K562 (cell line): Measurements from ENCODE around the gene PLXNA3. TPM values are rescaled to one million over a fixed set of nuclear protein-coding genes. Genes with fewer than 3 reads are reported as not detected.
A peak's percentile ranks its signal among the peaks of the same experiment; 100 is the strongest.

Source experiments
- ATAC-seq: fragments of 200-7000 bp; cut with Tn5 transposase; 3 replicates; pipeline ENCODE4 v1.9.1; 2020; ENCODE audit warnings: moderate library complexity
- BruUV-seq: library from RNA; stranded (reverse); fragments of 400-500 nt; replicated peaks from 2 replicates; lab custom pipeline; 2021; lab: Mats Ljungman, UMichigan
- CTCF ChIA-PET: fragments of 300-600 bp; formaldehyde crosslinking; extraction: SDS; loops from one replicate; lab custom pipeline; 2021; ENCODE audit warnings: low intra/inter-chr PET ratio; lab: Yijun Ruan, JAX
- POLR2A ChIA-PET: fragments of 300-600, 350-650 bp; sonication (Branson Sonifier 250); formaldehyde crosslinking; extraction: SDS; loops from one replicate; lab custom pipeline; 2021; ENCODE audit warnings: antibody characterized with exemption, inconsistent platforms; lab: Yijun Ruan, JAX
- DNase-seq, 4 experiments: peaks; one replicate each; pipeline versions ENCODE4 v3.0.0 to v3.0.0-alpha.2; 2011 to 2018; ENCODE audit warnings: low spot score in 3 of 4, mixed read lengths in 3 of 4; ENCODE audit errors: extremely low read depth in 1 of 4
- FAIRE-seq: peaks from 2 replicates; lab custom pipeline; 2011; peaks lifted over from hg19 to GRCh38; lab: Jason Lieb, UNC
- H2AFZ ChIP-seq: 2 replicates; pipeline ENCODE4 v1.6.0; 2011; ENCODE audit warnings: low read depth, low read length, control low read depth, inconsistent platforms
- H3K27ac ChIP-seq: fragments of 200-600 bp; 3 replicates; pipeline ENCODE4 v1.8.0; 2011; ENCODE audit warnings: low read depth, mild to moderate bottlenecking, control low read depth, inconsistent platforms, low read length, moderate library complexity, mixed read lengths; ENCODE audit errors: extremely low read depth
- H3K27me3 ChIP-seq, 2 experiments: fragments of 300-600 bp in 1 of 2; 2 replicates in 1 of 2; 3 replicates in 1 of 2; pipeline versions ENCODE4 v1.6.0 to v1.8.0; 2011; ENCODE audit warnings: inconsistent platforms in 2 of 2, low read length in 2 of 2, mild to moderate bottlenecking in 1 of 2, mixed read lengths in 1 of 2, moderate library complexity in 1 of 2; ENCODE audit not compliant: control insufficient read depth in 2 of 2, insufficient read depth in 2 of 2
- H3K36me3 ChIP-seq: fragments of 300-600 bp; 3 replicates; pipeline ENCODE4 v1.8.0; 2011; ENCODE audit warnings: mild to moderate bottlenecking, low read length, inconsistent platforms; ENCODE audit not compliant: control insufficient read depth, insufficient read depth
- H3K4me1 ChIP-seq, 2 experiments: fragments of 200-600 bp in 1 of 2; replicated peaks in 1 of 2; 2 replicates in 1 of 2; 3 replicates in 1 of 2; pipeline versions ENCODE4 v1.5.1 to v1.8.0; 2011; ENCODE audit warnings: inconsistent platforms in 2 of 2, low read length in 2 of 2, mild to moderate bottlenecking in 1 of 2, mixed read lengths in 1 of 2, moderate library complexity in 1 of 2; ENCODE audit not compliant: control insufficient read depth in 2 of 2, insufficient read depth in 2 of 2
- H3K4me2 ChIP-seq: 2 replicates; pipeline ENCODE4 v1.6.1; 2011; ENCODE audit warnings: low read length, control low read depth, inconsistent platforms, mixed read lengths; ENCODE audit not compliant: insufficient read depth
- H3K4me3 ChIP-seq: fragments of 200-600 bp; sonication (generic), shearing (Covaris generic); 2 replicates; pipeline ENCODE4 v1.5.1; 2016; ENCODE audit warnings: control low read depth, inconsistent platforms
- H3K79me2 ChIP-seq: fragments of 200-600 bp; 3 replicates; pipeline ENCODE4 v1.8.0; 2011; ENCODE audit warnings: low read length, inconsistent platforms; ENCODE audit not compliant: control insufficient read depth, insufficient read depth
- H3K9ac ChIP-seq, 2 experiments: 2 replicates each; pipeline versions ENCODE4 v1.6.0 to v1.6.1; 2011; ENCODE audit warnings: low read depth in 2 of 2, low read length in 2 of 2, control low read depth in 1 of 2, inconsistent platforms in 1 of 2, mild to moderate bottlenecking in 1 of 2, mixed read lengths in 1 of 2; ENCODE audit not compliant: insufficient read depth in 1 of 2
- H3K9me1 ChIP-seq: one replicate; pipeline ENCODE4 v1.6.0; 2011; ENCODE audit warnings: inconsistent platforms, mild to moderate bottlenecking, low read length, moderate library complexity; ENCODE audit not compliant: control insufficient read depth, insufficient read depth
- H3K9me3 ChIP-seq: replicated peaks from 2 replicates; pipeline ENCODE4 v1.5.1; 2011; ENCODE audit warnings: low read depth, low read length, inconsistent platforms; ENCODE audit not compliant: control insufficient read depth, insufficient read depth
- H4K20me1 ChIP-seq: replicated peaks from 2 replicates; pipeline ENCODE4 v1.6.1; 2011; ENCODE audit warnings: low read length, inconsistent platforms, mixed read lengths; ENCODE audit not compliant: control insufficient read depth, insufficient read depth
- MAZ ChIP-seq, 2 experiments: fragments of 450-650 bp in 1 of 2; sonication (generic) in 1 of 2; formaldehyde crosslinking; IDR thresholded peaks in 1 of 2; conservative IDR thresholded peaks in 1 of 2; 2 replicates each; pipeline versions ENCODE4 v1.4.0 to v1.5.0; 2020; ENCODE audit warnings: mild to moderate bottlenecking in 1 of 2, missing genetic modification reagents in 1 of 2
- NFIX ChIP-seq: fragments of 250-450 bp; sonication (Bioruptor Pico); IDR thresholded peaks from 2 replicates; pipeline ENCODE4 v1.4.0; 2020; ENCODE audit warnings: low read depth, mild to moderate bottlenecking, moderate library complexity
- NRF1 ChIP-seq, 2 experiments: fragments of 450-650 bp; IDR thresholded peaks in 1 of 2; conservative IDR thresholded peaks in 1 of 2; 2 replicates each; pipeline ENCODE4 v1.6.1; 2014; ENCODE audit warnings: mild to moderate bottlenecking in 2 of 2
- PKNOX1 ChIP-seq: fragments of 450-650 bp; IDR thresholded peaks from 2 replicates; pipeline ENCODE4 v1.6.1; 2016
- RFX7 ChIP-seq: fragments of 250-450 bp; sonication (Bioruptor Pico); IDR thresholded peaks from 2 replicates; pipeline ENCODE4 v1.5.1; 2021; ENCODE audit warnings: mild to moderate bottlenecking
- WGBS: fragments of 100-300 bp; shearing (Covaris generic); methylation state at CpG from one replicate; pipeline ENCODE4 v1.1.6; 2016; ENCODE audit warnings: low coverage, mixed read lengths; ENCODE audit not compliant: insufficient coverage; ENCODE audit errors: missing lambda C conversion rate; 5-methylcytosine and 5-hydroxymethylcytosine counted together
- in situ Hi-C: fragments of 300-500 bp; cut with MboI; formaldehyde crosslinking; loops from 4 replicates; pipeline ENCODE4 v1.15.0; 2018; ENCODE audit warnings: inconsistent platforms, mixed read lengths
- intact Hi-C: fragments of 100-400 bp; cut with micrococcal nuclease; formaldehyde crosslinking; loops from 2 replicates; pipeline ENCODE4 v1.14.2; 2022
- polyA plus RNA-seq, 8 experiments: library from polyadenylated mRNA; depleted of rRNA in 4 of 8; stranded (reverse) in 5 of 8; unstranded in 3 of 8; fragments of >200 nt; fragmentation: Nextera tagmentation in 2 of 8; fragmentation: Illumina TruSeq in 1 of 8; extraction: Ambion mirVana in 2 of 8; extraction: Trizol in 1 of 8; gene quantifications; 2 replicates each; pipeline versions ENCODE4 v1.2.1 to v1.2.3, GENCODE V29; 2011 to 2014; ENCODE audit warnings: inconsistent platforms in 1 of 8, missing spikeins in 1 of 8
- total RNA-seq, 7 experiments: library from RNA; depleted of rRNA in 6 of 7; stranded (reverse); fragments of >200 nt in 6 of 7; fragmentation: Illumina TruSeq in 2 of 7; extraction: Trizol in 2 of 7; gene quantifications; 2 replicates each; pipeline versions ENCODE4 v1.2.1 to v1.2.3, GENCODE V29; 2011 to 2021; ENCODE audit warnings: low replicate concordance in 1 of 7

Gene PLXNA3
- total and polyA plus RNA-seq, 9 of the 15 experiments (the other 6 are each of a cell fraction or from before 2014, with no cell fraction given): 0.32 to 47.8 (median 7.5) TPM

GRCh38 chrX:154458954-154459778, 1.1 kb downstream of the PLXNA3 start:
- TF ChIP-seq RFX7 (CRISPR knock-in tag) (no peak), MAZ (CRISPR knock-in tag; conservative IDR thresholded peaks at IDR 0.05 in 1 of 2, IDR thresholded peaks at IDR 0.05 in 1 of 2) (0 out of 4 replicates have a peak, but pooled peaks of 1 of the 2 experiments have one; percentile 3)
- ATAC-seq (peak; percentile 62), DNase-seq (no peak), FAIRE-seq (no peak)
- H3K4me1 ChIP-seq: peaks cover 7 to 50% of the 10 kb centered on the region in 2 experiments; a peak in 3 of 5 replicates
- intact Hi-C loops: no loop called here
- ChIA-PET CTCF (no interaction called here), POLR2A (interaction anchor here (0.5 to 2.9 kb wide), 13 partner anchors 14 to 1529 kb away, joined by 3 to 11 read pairs (median 5); partner anchors contain the start of genes ATP6AP1, LAGE3 and UBL4A)
- peaks cover 3% of the 10 kb centered on the region; the same call in 1 of the 2 replicates for H4K20me1 ChIP-seq
- in situ Hi-C loops: no loop called here
- H2AFZ ChIP-seq: no peak overlapping the region
- H3K9ac ChIP-seq: peak overlapping the region; percentile 66 to 92
- H3K9me1 ChIP-seq: no peaks in the 10 kb centered on the region
- no peaks in the 10 kb centered on the region for H3K9me3 ChIP-seq
- BruUV-seq: no TSS peak
- H3K27me3 ChIP-seq: no peaks in the 10 kb centered on the region
- peaks cover 35% of the 10 kb centered on the region; the same call in 2 of the 3 replicates for H3K36me3 ChIP-seq
- peak overlapping the region; percentile 81 for H3K4me2 ChIP-seq
- WGBS: 8% methylated on average over 4 of the region's 15 CpGs
- H3K27ac ChIP-seq: peak overlapping the region; percentile 74; the same call in 2 of the 3 replicates
- peaks cover 30% of the 10 kb centered on the region for H3K79me2 ChIP-seq
- H3K4me3 ChIP-seq: peak overlapping the region; percentile 59

GRCh38 chrX:154459832-154460231, 1.8 kb downstream of the PLXNA3 start:
- FAIRE-seq: no peak
- Histone ChIP-seq H3K9ac (peak overlapping the region; percentile 37 to 92; a peak in 3 of 4 replicates), H3K36me3 (peaks cover 40% of the 10 kb centered on the region; the same call in 2 of the 3 replicates), H3K27ac (no peak overlapping the region), H3K4me1 (peaks cover 7 to 50% of the 10 kb centered on the region in 2 experiments; a peak in 3 of 5 replicates), H4K20me1 (peaks cover 3% of the 10 kb centered on the region; the same call in 1 of the 2 replicates), H3K79me2 (peaks cover 30% of the 10 kb centered on the region), H3K4me2 (peak overlapping the region; percentile 81), H2AFZ (no peak overlapping the region), H3K27me3 (no peaks in the 10 kb centered on the region), H3K9me1 (no peaks in the 10 kb centered on the region), H3K9me3 (no peaks in the 10 kb centered on the region), H3K4me3 (peak overlapping the region; percentile 59)
- ChIA-PET CTCF (no interaction called here), POLR2A (interaction anchor here (0.5 to 2.9 kb wide), 9 partner anchors 12 to 1530 kb away, joined by 3 to 11 read pairs (median 4); partner anchors contain the start of gene LAGE3)
- peak; percentile 45 to 62 (median 51) for DNase-seq
- ATAC-seq: peak; percentile 71
- intact Hi-C loops (no loop called here), in situ Hi-C loops (no loop called here)
- no TSS peak for BruUV-seq
- WGBS: 16% methylated on average over 4 of the region's 14 CpGs
- TF ChIP-seq PKNOX1: peak; percentile 6; the same call in 1 of the 2 replicates
- peak; percentile 37 to 55; a peak in 2 of 4 replicates for TF ChIP-seq NRF1 (conservative IDR thresholded peaks at IDR 0.05 in 1 of 2, IDR thresholded peaks at IDR 0.05 in 1 of 2)
- TF ChIP-seq NFIX (CRISPR knock-in tag): no peak
